Measurements from ENCODE around the gene TMEM158. TPM values are rescaled to one million over a fixed set of nuclear protein-coding genes. Genes with fewer than 3 reads are reported as not detected.

Gene TMEM158
- total and polyA plus RNA-seq, 2 experiments from 2014 or later: 8.5 to 16.9 TPM

GRCh38 chr3:45219694-45220093, 6.4 kb downstream of the TMEM158 start:
- TF ChIP-seq EZH2phosphoT487 (IDR thresholded peaks at IDR 0.05; ENCODE audit: low read depth, severe bottlenecking, unreplicated experiment) (no peak), CTCF (IDR thresholded peaks at IDR 0.05; ENCODE audit: poor library complexity) (no peak), EZH2 (IDR thresholded peaks at IDR 0.05; ENCODE audit: borderline replicate concordance) (no peak)

DNA sequence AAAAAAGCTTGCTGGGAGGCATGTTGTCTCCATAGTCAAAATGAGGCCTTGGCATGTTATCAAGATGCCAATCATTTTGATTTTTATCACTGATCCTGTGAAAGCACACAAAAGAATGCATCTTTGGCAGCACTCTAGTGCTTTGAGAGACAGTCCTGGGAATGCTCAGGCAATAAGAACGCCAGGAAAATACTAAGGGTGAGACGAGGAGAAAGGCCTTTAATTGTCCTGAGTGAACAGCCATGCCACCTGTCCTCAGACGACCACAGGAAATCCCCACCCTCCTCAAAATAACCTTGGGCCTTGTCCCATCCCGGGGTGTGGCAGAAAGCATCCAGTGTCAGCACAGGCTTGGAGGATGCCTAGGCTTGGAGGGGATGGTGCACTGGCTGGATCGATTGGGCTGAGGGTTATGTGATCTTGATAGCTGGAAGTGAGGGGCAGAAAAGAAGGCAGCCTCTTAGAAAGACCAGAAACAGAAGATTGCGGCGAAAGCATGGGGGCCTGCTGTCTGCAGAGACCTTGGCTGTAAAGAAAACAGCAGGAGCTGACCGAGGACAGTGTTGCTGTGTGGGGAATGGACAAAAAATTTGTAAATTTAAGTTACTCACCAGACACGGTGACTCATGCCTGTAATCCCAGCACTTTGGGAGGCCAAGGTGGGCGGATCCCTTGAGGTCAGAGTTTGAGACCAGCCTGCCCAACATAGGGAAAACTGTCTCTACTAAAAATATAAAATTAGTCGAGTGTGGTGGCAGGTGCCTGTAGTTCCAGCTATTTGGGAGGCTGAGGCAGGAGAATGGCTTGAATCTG, 7.3 kb downstream of the TMEM158 start:
- Histone ChIP-seq H3K4me1 (ENCODE audit: insufficient read depth) (no peaks in the 10 kb centered on the region), H3K27me3 (peaks cover 22% of the 10 kb centered on the region), H3K9me3 (ENCODE audit: low read depth) (no peaks in the 10 kb centered on the region), H4K20me1 (ENCODE audit: insufficient read depth, poor library complexity, severe bottlenecking) (no peaks in the 10 kb centered on the region), H3K4me3 (no peak overlapping the region), H3K9me2 (replicated peaks; ENCODE audit: insufficient read depth) (no peaks in the 10 kb centered on the region), H3K4me2 (no peak overlapping the region), H3K36me3 (replicated peaks; ENCODE audit: insufficient read depth, low read depth) (no peaks in the 10 kb centered on the region), H3K27ac (no peak overlapping the region), H3K79me2 (no peaks in the 10 kb centered on the region), H2AFZ (no peak overlapping the region)
- DNase-seq (ENCODE audit: low spot score): no peak
- no peak for TF ChIP-seq EZH2phosphoT487 (IDR thresholded peaks at IDR 0.05; ENCODE audit: low read depth, severe bottlenecking, unreplicated experiment)
- no peak for TF ChIP-seq CTCF (IDR thresholded peaks at IDR 0.05; ENCODE audit: poor library complexity)
- no peak for TF ChIP-seq EZH2 (IDR thresholded peaks at IDR 0.05; ENCODE audit: borderline replicate concordance)
- 67% methylated on average over 11 of the region's 11 CpGs for WGBS (ENCODE audit: low lambda C conversion rate, missing lambda C conversion rate)

More at GRCh38 chr3:45219694-45220093, 6.4 kb downstream of the TMEM158 start:
- H3K27me3 ChIP-seq: peaks cover 32% of the 10 kb centered on the region
- no peaks in the 10 kb centered on the region for H3K9me2 ChIP-seq (replicated peaks; ENCODE audit: insufficient read depth)
- H3K27ac ChIP-seq: no peak overlapping the region
- no peak overlapping the region for H2AFZ ChIP-seq
- DNase-seq (ENCODE audit: low spot score): no peak
- H4K20me1 ChIP-seq (ENCODE audit: insufficient read depth, poor library complexity, severe bottlenecking): no peaks in the 10 kb centered on the region
- no peaks in the 10 kb centered on the region for H3K4me1 ChIP-seq (ENCODE audit: insufficient read depth)
- H3K9me3 ChIP-seq (ENCODE audit: low read depth): no peaks in the 10 kb centered on the region
- H3K4me3 ChIP-seq: no peak overlapping the region
- WGBS (ENCODE audit: low lambda C conversion rate, missing lambda C conversion rate): 93% methylated on average over 7 of the region's 8 CpGs
- H3K79me2 ChIP-seq: no peaks in the 10 kb centered on the region
- H3K36me3 ChIP-seq (replicated peaks; ENCODE audit: insufficient read depth, low read depth): no peaks in the 10 kb centered on the region
- no peak overlapping the region for H3K4me2 ChIP-seq

- no peak overlapping the region for H3K4me3 ChIP-seq
- TF ChIP-seq EZH2phosphoT487 (IDR thresholded peaks at IDR 0.05; ENCODE audit: low read depth, severe bottlenecking, unreplicated experiment) (no peak), CTCF (IDR thresholded peaks at IDR 0.05; ENCODE audit: poor library complexity) (no peak), EZH2 (IDR thresholded peaks at IDR 0.05; ENCODE audit: borderline replicate concordance) (no peak)
- DNase-seq (ENCODE audit: low spot score): no peak
- H2AFZ ChIP-seq: no peak overlapping the region
- H3K27ac ChIP-seq: no peak overlapping the region
- H3K27me3 ChIP-seq: peaks cover 4% of the 10 kb centered on the region
- H3K36me3 ChIP-seq (replicated peaks; ENCODE audit: insufficient read depth, low read depth): no peaks in the 10 kb centered on the region
- no peaks in the 10 kb centered on the region for H3K79me2 ChIP-seq
- no peaks in the 10 kb centered on the region for H3K9me2 ChIP-seq (replicated peaks; ENCODE audit: insufficient read depth)
- H3K9me3 ChIP-seq (ENCODE audit: low read depth): no peaks in the 10 kb centered on the region
- H3K4me2 ChIP-seq: no peak overlapping the region
- H3K4me1 ChIP-seq (ENCODE audit: insufficient read depth): no peaks in the 10 kb centered on the region
- 68% methylated on average over 10 of the region's 10 CpGs for WGBS (ENCODE audit: low lambda C conversion rate, missing lambda C conversion rate)
- H4K20me1 ChIP-seq (ENCODE audit: insufficient read depth, poor library complexity, severe bottlenecking): no peaks in the 10 kb centered on the region
Measured at GRCh38 chr3:45216021-45216609, 10.0 kb downstream of the TMEM158 start.
